ENCODE results near the gene YY1AP1.
"Not testable (repeated sequence)": the region's sequence is repeated elsewhere in the genome, so short reads cannot be mapped to it uniquely, and the experiment has no call there.

The YY1AP1 gene

GRCh38 chr1:155695608-155696007 is 7.0 kb upstream of the YY1AP1 start:
- no peak for DNase-seq (ENCODE audit: low read depth)

- DNase-seq (ENCODE audit: low read depth): no peak
These were observed 6.5 kb upstream of the YY1AP1 start for GRCh38 chr1:155695072-155695471.

GRCh38 chr1:155694167-155694566 is 5.6 kb upstream of the YY1AP1 start:
- DNase-seq (ENCODE audit: low read depth): no peak

GRCh38 chr1:155691992-155692528 is 3.5 kb upstream of the YY1AP1 start:
- no peak for DNase-seq (ENCODE audit: low read depth)

GRCh38 chr1:155689081-155689607 is 570 bp upstream of the YY1AP1 start, which contains the start of gene DAP3:
Gene DAP3, plus strand, starts transcription at chr1:155689091. Its CDS starts 20,689 bp downstream, at chr1:155709780.
- DNase-seq (ENCODE audit: low read depth): not testable (repeated sequence)

GRCh38 chr1:155687705-155688323 is 760 bp downstream of the YY1AP1 start:
- not testable (repeated sequence) for DNase-seq (ENCODE audit: low read depth)

GRCh38 chr1:155681776-155682175 is 6.8 kb downstream of the YY1AP1 start:
- DNase-seq (ENCODE audit: low read depth): no peak

GRCh38 chr1:155680531-155680930 is 8.0 kb downstream of the YY1AP1 start:
- DNase-seq (ENCODE audit: low read depth): no peak

- DNase-seq (ENCODE audit: low read depth): not testable (repeated sequence)
These were observed 9.6 kb downstream of the YY1AP1 start for GRCh38 chr1:155678992-155679391.

GRCh38 chr1:155678027-155678426 is 10.5 kb downstream of the YY1AP1 start:
- DNase-seq (ENCODE audit: low read depth): no peak

GRCh38 chr1:155673003-155673402 is 15.6 kb downstream of the YY1AP1 start:
- DNase-seq (ENCODE audit: low read depth): no peak

- no peak for DNase-seq (ENCODE audit: low read depth)
These were observed 16.8 kb downstream of the YY1AP1 start for GRCh38 chr1:155671750-155672149.

- no peak for DNase-seq (ENCODE audit: low read depth)
These were observed 19.1 kb downstream of the YY1AP1 start for GRCh38 chr1:155669233-155670162.

GRCh38 chr1:155661239-155661638 is 27.3 kb downstream of the YY1AP1 start:
- not testable (repeated sequence) for DNase-seq (ENCODE audit: low read depth)

GRCh38 chr1:155657463-155657862 is 31.1 kb downstream of the YY1AP1 start:
- DNase-seq (ENCODE audit: low read depth): no peak

GRCh38 chr1:155652951-155653350 is 35.6 kb downstream of the YY1AP1 start:
- DNase-seq (ENCODE audit: low read depth): no peak

- DNase-seq (ENCODE audit: low read depth): no peak
These were observed 36.5 kb downstream of the YY1AP1 start for GRCh38 chr1:155651861-155652661.

GRCh38 chr1:155650231-155650757 is 38.3 kb downstream of the YY1AP1 start:
- no peak for DNase-seq (ENCODE audit: low read depth)

GRCh38 chr1:155649676-155650075 is 38.9 kb downstream of the YY1AP1 start:
- DNase-seq (ENCODE audit: low read depth): no peak

- DNase-seq (ENCODE audit: low read depth): no peak
These were observed 40.1 kb downstream of the YY1AP1 start for GRCh38 chr1:155648207-155649147.

All from activated T-helper 9 cell treated with anti-CD3 and anti-CD28 coated beads, Interleukin-2, amount 50 U/mL, for 16 hours (primary cell).